ENCODE data around the gene FRS3.

Gene FRS3

DNA sequence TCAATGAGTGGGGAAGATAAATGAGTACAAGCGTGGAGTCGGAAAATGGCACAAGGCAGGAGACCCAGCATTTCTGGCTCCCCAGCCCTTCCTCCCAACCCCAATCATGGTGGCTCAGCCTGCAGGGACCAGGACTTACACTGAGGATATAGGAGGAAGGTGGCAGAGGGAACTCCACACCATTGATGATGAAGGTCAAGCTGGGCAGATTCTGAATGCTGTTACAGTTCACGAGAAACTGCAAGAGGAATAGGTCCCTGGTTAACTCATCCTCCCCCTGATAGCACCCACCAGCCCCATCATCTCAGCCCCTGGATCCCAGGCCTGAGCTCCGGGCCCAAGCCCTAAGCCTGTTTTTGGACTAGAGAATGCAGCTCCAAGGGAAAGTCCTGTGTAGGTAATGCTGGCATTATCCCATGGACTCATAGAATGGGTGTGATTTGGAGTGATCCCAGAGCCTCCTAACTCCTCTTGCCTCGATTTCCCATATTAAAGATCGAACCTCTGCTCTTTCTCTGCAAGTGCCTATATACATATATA lies 42.0 kb downstream of the FRS3 start:
- H3K9me3 ChIP-seq (ENCODE audit: control insufficient read depth, insufficient read depth, low read depth, low read length): no peaks in the 10 kb centered on the region
- CTCF ChIA-PET: interaction anchor here (1.0 to 6.7 kb wide), 3 partner anchors 33 to 49 kb away, joined by 4 to 51 read pairs (median 5); no protein-coding TSS in a partner anchor
- no peak overlapping the region for H3K4me3 ChIP-seq (ENCODE audit: low read depth, low read length)
- no peaks in the 10 kb centered on the region for H3K36me3 ChIP-seq (ENCODE audit: control insufficient read depth in 2 of 2, insufficient read depth in 1 of 2, low read length in 2 of 2)
- no peak overlapping the region for H3K27ac ChIP-seq (ENCODE audit: extremely low read depth, low read depth, low read length)
- TF ChIP-seq, protein P1, sequence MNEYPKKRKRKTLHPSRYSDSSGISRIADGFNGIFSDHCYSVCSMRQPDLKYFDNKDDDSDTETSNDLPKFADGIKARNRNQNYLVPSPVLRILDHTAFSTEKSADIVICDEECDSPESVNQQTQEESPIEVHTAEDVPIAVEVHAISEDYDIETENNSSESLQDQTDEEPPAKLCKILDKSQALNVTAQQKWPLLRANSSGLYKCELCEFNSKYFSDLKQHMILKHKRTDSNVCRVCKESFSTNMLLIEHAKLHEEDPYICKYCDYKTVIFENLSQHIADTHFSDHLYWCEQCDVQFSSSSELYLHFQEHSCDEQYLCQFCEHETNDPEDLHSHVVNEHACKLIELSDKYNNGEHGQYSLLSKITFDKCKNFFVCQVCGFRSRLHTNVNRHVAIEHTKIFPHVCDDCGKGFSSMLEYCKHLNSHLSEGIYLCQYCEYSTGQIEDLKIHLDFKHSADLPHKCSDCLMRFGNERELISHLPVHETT (tag by site-specific recombination; IDR thresholded peaks at IDR 0.05): no peak
- TF ChIP-seq, protein P2, sequence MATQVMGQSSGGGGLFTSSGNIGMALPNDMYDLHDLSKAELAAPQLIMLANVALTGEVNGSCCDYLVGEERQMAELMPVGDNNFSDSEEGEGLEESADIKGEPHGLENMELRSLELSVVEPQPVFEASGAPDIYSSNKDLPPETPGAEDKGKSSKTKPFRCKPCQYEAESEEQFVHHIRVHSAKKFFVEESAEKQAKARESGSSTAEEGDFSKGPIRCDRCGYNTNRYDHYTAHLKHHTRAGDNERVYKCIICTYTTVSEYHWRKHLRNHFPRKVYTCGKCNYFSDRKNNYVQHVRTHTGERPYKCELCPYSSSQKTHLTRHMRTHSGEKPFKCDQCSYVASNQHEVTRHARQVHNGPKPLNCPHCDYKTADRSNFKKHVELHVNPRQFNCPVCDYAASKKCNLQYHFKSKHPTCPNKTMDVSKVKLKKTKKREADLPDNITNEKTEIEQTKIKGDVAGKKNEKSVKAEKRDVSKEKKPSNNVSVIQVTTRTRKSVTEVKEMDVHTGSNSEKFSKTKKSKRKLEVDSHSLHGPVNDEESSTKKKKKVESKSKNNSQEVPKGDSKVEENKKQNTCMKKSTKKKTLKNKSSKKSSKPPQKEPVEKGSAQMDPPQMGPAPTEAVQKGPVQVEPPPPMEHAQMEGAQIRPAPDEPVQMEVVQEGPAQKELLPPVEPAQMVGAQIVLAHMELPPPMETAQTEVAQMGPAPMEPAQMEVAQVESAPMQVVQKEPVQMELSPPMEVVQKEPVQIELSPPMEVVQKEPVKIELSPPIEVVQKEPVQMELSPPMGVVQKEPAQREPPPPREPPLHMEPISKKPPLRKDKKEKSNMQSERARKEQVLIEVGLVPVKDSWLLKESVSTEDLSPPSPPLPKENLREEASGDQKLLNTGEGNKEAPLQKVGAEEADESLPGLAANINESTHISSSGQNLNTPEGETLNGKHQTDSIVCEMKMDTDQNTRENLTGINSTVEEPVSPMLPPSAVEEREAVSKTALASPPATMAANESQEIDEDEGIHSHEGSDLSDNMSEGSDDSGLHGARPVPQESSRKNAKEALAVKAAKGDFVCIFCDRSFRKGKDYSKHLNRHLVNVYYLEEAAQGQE (tag by site-specific recombination; IDR thresholded peaks at IDR 0.05): no peak
- TF ChIP-seq, protein P3, sequence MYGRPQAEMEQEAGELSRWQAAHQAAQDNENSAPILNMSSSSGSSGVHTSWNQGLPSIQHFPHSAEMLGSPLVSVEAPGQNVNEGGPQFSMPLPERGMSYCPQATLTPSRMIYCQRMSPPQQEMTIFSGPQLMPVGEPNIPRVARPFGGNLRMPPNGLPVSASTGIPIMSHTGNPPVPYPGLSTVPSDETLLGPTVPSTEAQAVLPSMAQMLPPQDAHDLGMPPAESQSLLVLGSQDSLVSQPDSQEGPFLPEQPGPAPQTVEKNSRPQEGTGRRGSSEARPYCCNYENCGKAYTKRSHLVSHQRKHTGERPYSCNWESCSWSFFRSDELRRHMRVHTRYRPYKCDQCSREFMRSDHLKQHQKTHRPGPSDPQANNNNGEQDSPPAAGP (tag by site-specific recombination; IDR thresholded peaks at IDR 0.05): no peak
- TF ChIP-seq ZNF239 (tag by site-specific recombination; IDR thresholded peaks at IDR 0.05) (no peak), ZNF521 (tag by site-specific recombination; IDR thresholded peaks at IDR 0.05) (no peak), KLF7 (tag by site-specific recombination; IDR thresholded peaks at IDR 0.05; ENCODE audit: borderline replicate concordance) (no peak)
- TF ChIP-seq, protein P4, sequence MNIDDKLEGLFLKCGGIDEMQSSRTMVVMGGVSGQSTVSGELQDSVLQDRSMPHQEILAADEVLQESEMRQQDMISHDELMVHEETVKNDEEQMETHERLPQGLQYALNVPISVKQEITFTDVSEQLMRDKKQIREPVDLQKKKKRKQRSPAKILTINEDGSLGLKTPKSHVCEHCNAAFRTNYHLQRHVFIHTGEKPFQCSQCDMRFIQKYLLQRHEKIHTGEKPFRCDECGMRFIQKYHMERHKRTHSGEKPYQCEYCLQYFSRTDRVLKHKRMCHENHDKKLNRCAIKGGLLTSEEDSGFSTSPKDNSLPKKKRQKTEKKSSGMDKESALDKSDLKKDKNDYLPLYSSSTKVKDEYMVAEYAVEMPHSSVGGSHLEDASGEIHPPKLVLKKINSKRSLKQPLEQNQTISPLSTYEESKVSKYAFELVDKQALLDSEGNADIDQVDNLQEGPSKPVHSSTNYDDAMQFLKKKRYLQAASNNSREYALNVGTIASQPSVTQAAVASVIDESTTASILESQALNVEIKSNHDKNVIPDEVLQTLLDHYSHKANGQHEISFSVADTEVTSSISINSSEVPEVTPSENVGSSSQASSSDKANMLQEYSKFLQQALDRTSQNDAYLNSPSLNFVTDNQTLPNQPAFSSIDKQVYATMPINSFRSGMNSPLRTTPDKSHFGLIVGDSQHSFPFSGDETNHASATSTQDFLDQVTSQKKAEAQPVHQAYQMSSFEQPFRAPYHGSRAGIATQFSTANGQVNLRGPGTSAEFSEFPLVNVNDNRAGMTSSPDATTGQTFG (tag by site-specific recombination; IDR thresholded peaks at IDR 0.05; ENCODE audit: borderline replicate concordance): no peak
- 0 out of 2 replicates have a peak, but pooled peaks cover 3% of the 10 kb centered on the region for H3K4me1 ChIP-seq (ENCODE audit: control insufficient read depth, insufficient read depth, low read length)
- POLR2A ChIA-PET: no interaction called here

DNA sequence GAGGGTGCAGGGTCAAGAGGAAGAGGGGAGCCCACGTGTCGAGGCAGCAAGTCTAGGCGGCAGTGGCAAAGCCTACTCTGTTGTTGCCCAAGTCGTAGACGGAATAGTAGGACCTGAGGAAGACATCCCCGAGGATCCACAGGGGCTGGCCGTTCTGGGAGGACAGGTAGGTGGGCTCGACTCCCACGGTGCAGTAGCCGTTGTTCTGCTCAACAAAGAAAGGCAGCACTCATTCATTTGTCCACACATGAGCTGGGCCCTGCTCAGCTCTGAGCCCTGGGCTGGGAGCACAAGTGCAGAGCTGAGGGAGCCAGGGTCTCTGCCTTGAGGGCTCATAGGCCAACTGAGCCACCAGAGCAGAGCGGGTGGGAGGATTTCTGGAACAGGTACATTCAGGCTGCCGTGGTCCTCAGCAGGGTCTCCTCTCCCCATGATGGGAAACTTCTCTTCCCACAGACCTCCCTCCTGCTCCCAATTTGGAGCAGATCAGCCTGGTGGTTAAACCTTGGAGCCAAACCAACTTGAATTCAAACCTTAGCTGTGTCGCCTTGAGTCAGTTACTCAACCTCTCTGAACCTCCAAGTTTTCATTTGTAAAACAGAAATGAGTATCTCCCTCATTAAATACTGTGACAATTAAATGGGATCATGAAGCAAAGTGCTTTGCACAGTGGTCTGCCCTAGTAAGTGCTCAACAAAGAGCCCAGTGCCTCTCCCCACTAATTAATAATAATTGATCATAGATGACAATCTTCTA lies 42.7 kb downstream of the FRS3 start:
- H3K27ac ChIP-seq (ENCODE audit: extremely low read depth, low read depth, low read length): no peak overlapping the region
- ChIA-PET POLR2A (no interaction called here), CTCF (interaction anchor here (1.0 to 6.7 kb wide), 4 partner anchors 32 to 308 kb away, joined by 4 to 51 read pairs (median 5); no protein-coding TSS in a partner anchor)
- H3K36me3 ChIP-seq (ENCODE audit: control insufficient read depth in 2 of 2, insufficient read depth in 1 of 2, low read length in 2 of 2): no peaks in the 10 kb centered on the region
- H3K4me1 ChIP-seq (ENCODE audit: control insufficient read depth, insufficient read depth, low read length): 0 out of 2 replicates have a peak, but pooled peaks cover 3% of the 10 kb centered on the region
- no peak overlapping the region for H3K4me3 ChIP-seq (ENCODE audit: low read depth, low read length)
- TF ChIP-seq OSR2 (tag by site-specific recombination; IDR thresholded peaks at IDR 0.05) (no peak), ZNF768 (tag by site-specific recombination; IDR thresholded peaks at IDR 0.05) (peak; percentile 81; the same call in 1 of the 2 replicates)
- no peaks in the 10 kb centered on the region for H3K9me3 ChIP-seq (ENCODE audit: control insufficient read depth, insufficient read depth, low read depth, low read length)

DNA sequence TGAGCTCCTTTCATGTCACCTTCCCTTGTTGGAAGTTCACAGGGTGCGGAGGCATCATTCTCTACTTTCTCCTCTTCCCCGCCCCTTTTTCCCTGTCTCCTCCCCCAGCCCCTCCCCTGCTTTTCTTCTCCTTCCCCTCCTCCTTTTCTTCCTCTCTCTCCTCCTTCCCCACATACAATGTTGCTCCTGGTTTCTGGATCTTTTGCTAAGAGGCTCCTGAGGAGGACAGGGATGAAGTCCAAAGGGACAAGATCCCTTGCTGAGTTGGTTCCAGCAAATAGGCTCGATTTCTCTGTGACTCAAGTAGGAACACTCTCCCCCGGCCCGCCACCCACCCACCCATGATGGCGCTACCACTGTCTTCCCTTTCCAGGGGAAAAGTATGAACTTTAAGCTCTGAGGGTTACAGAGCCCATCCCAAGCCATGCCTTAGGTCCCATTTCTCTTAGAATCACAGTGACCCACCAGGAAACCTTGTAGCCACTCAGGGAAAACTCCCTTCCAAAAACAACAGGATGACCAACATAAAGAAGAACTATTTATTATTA lies 43.4 kb downstream of the FRS3 start:
- POLR2A ChIA-PET: no interaction called here
- no peak overlapping the region for H3K27ac ChIP-seq (ENCODE audit: extremely low read depth, low read depth, low read length)
- no peak overlapping the region for H3K4me3 ChIP-seq (ENCODE audit: low read depth, low read length)
- no peaks in the 10 kb centered on the region for H3K36me3 ChIP-seq (ENCODE audit: control insufficient read depth in 2 of 2, insufficient read depth in 1 of 2, low read length in 2 of 2)
- H3K9me3 ChIP-seq (ENCODE audit: control insufficient read depth, insufficient read depth, low read depth, low read length): no peaks in the 10 kb centered on the region
- H3K4me1 ChIP-seq (ENCODE audit: control insufficient read depth, insufficient read depth, low read length): 0 out of 2 replicates have a peak, but pooled peaks cover 3% of the 10 kb centered on the region
- CTCF ChIA-PET: interaction anchor here (0.6 to 6.7 kb wide), 15 partner anchors 10 to 368 kb away, joined by 3 to 51 read pairs (median 3); partner anchors contain the start of genes BYSL, MED20, PRICKLE4 and TOMM6
- TF ChIP-seq ZNF792 (tag by site-specific recombination; IDR thresholded peaks at IDR 0.05) (no peak), ZNF600 (tag by site-specific recombination; IDR thresholded peaks at IDR 0.05) (0 out of 2 replicates have a peak, but pooled peaks have one; percentile 0), SP3 (tag by site-specific recombination; IDR thresholded peaks at IDR 0.05) (peak; percentile 2), ZNF114 (tag by site-specific recombination; IDR thresholded peaks at IDR 0.05) (no peak), PRDM1 (tag by site-specific recombination; IDR thresholded peaks at IDR 0.05) (peak; percentile 57; the same call in 1 of the 2 replicates)
- TF ChIP-seq, protein P5, sequence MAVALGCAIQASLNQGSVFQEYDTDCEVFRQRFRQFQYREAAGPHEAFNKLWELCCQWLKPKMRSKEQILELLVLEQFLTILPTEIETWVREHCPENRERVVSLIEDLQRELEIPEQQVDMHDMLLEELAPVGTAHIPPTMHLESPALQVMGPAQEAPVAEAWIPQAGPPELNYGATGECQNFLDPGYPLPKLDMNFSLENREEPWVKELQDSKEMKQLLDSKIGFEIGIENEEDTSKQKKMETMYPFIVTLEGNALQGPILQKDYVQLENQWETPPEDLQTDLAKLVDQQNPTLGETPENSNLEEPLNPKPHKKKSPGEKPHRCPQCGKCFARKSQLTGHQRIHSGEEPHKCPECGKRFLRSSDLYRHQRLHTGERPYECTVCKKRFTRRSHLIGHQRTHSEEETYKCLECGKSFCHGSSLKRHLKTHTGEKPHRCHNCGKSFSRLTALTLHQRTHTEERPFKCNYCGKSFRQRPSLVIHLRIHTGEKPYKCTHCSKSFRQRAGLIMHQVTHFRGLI (tag by site-specific recombination; IDR thresholded peaks at IDR 0.05): no peak
